GM12878 (cell line): ENCODE measurements around the gene DUSP12. TPM values are rescaled to one million over a fixed set of nuclear protein-coding genes. Genes with fewer than 3 reads are reported as not detected.
A peak's percentile ranks its signal among the peaks of the same experiment; 100 is the strongest.
"Not testable (repeated sequence)": the region's sequence is repeated elsewhere in the genome, so short reads cannot be mapped to it uniquely, and the experiment has no call there.

ENCODE experiments used
- ATAC-seq: fragments of 200-7000 bp; cut with Tn5 transposase; 3 replicates; pipeline ENCODE4 v1.9.1; 2020; ENCODE audit warnings: mild to moderate bottlenecking, moderate library complexity
- BruUV-seq: library from RNA; stranded (reverse); fragments of 400-500 nt; replicated peaks from 2 replicates; lab custom pipeline; 2021; lab: Mats Ljungman, UMichigan
- CTCF ChIA-PET: fragments of 300-600 bp; sonication (Branson Sonifier 250); formaldehyde crosslinking; extraction: SDS; loops from one replicate; lab custom pipeline; 2021; ENCODE audit warnings: inconsistent platforms; lab: Yijun Ruan, JAX
- POLR2A ChIA-PET: fragments of 350-600 bp; formaldehyde crosslinking; extraction: SDS; loops from one replicate; lab custom pipeline; 2021; ENCODE audit warnings: inconsistent platforms; lab: Charles Lee
- RAD21 ChIA-PET: fragments of 300-600 bp; sonication (Branson Sonifier 250); formaldehyde crosslinking; loops from one replicate; lab custom pipeline; 2023; ENCODE audit warnings: antibody characterized with exemption; ENCODE audit not compliant: unreplicated experiment; lab: Charles Lee
- SMC1A ChIA-PET: fragments of 300-600 bp; sonication (Branson Sonifier 250); formaldehyde crosslinking; loops from one replicate; lab custom pipeline; 2023; ENCODE audit not compliant: unreplicated experiment, uncharacterized antibody; lab: Charles Lee
- DNase-seq: peaks from one replicate; pipeline ENCODE4 v3.0.0-alpha.2; 2011; ENCODE audit warnings: low read depth, low spot score
- FAIRE-seq: peaks from 3 replicates; lab custom pipeline; 2011; peaks lifted over from hg19 to GRCh38; lab: Jason Lieb, UNC
- H2AFZ ChIP-seq: 2 replicates; pipeline ENCODE4 v1.6.0; 2011; ENCODE audit warnings: low read depth, low read length, control low read depth; ENCODE audit not compliant: control insufficient read depth
- H3K27ac ChIP-seq: 2 replicates; pipeline ENCODE4 v1.5.1; 2011; ENCODE audit warnings: control low read depth; ENCODE audit not compliant: control insufficient read depth, insufficient read depth
- H3K27me3 ChIP-seq, 2 experiments: replicated peaks in 1 of 2; 2 replicates each; pipeline versions ENCODE4 v1.6.0 to v1.6.1; 2011; ENCODE audit warnings: low read length in 1 of 2; ENCODE audit not compliant: control insufficient read depth in 2 of 2, insufficient read depth in 2 of 2
- H3K36me3 ChIP-seq, 2 experiments: 2 replicates each; pipeline ENCODE4 v1.5.1; 2011; ENCODE audit warnings: low read length in 1 of 2; ENCODE audit not compliant: control insufficient read depth in 2 of 2, insufficient read depth in 2 of 2
- H3K4me1 ChIP-seq: 2 replicates; pipeline ENCODE4 v1.6.1; 2011; ENCODE audit warnings: mild to moderate bottlenecking, low read length, moderate library complexity, mixed read lengths; ENCODE audit not compliant: control insufficient read depth, insufficient read depth
- H3K4me2 ChIP-seq: 2 replicates; pipeline ENCODE4 v1.6.0; 2011; ENCODE audit warnings: control low read depth; ENCODE audit not compliant: control insufficient read depth, insufficient read depth
- H3K4me3 ChIP-seq: fragments of 200-600 bp; sonication (generic); 2 replicates; pipeline ENCODE4 v1.5.1; 2016
- H3K79me2 ChIP-seq: 2 replicates; pipeline ENCODE4 v1.6.0; 2011; ENCODE audit warnings: low read length; ENCODE audit not compliant: control insufficient read depth, insufficient read depth
- H3K9ac ChIP-seq: 2 replicates; pipeline ENCODE4 v1.8.0; 2011; ENCODE audit warnings: low read length, control low read depth, mixed read lengths; ENCODE audit not compliant: control insufficient read depth, insufficient read depth
- H3K9me3 ChIP-seq: replicated peaks from 3 replicates; pipeline ENCODE4 v1.5.1; 2011; ENCODE audit warnings: mild to moderate bottlenecking, low read length; ENCODE audit not compliant: control insufficient read depth, insufficient read depth
- H4K20me1 ChIP-seq: 2 replicates; pipeline ENCODE4 v1.6.0; 2011; ENCODE audit not compliant: control insufficient read depth, insufficient read depth
- ETV6 ChIP-seq, 2 experiments: fragments of 450-650 bp in 1 of 2; IDR thresholded peaks in 1 of 2; conservative IDR thresholded peaks in 1 of 2; 2 replicates each; pipeline ENCODE4 v1.6.1; 2014; ENCODE audit warnings: antibody characterized with exemption in 1 of 2, borderline replicate concordance in 1 of 2, low read depth in 1 of 2, mild to moderate bottlenecking in 1 of 2, moderate library complexity in 1 of 2
- GATAD2B ChIP-seq: fragments of 450-650 bp; conservative IDR thresholded peaks from 2 replicates; pipeline ENCODE4 v1.6.1; 2017; ENCODE audit warnings: low read depth, mild to moderate bottlenecking, moderate library complexity
- JUND ChIP-seq: IDR thresholded peaks from 2 replicates; pipeline ENCODE4 v1.6.1; 2012; ENCODE audit warnings: low read depth, mild to moderate bottlenecking, low read length, improper control_type of control experiment, moderate library complexity
- MYB ChIP-seq: fragments of 150-350 bp; IDR thresholded peaks from 2 replicates; pipeline ENCODE4 v1.6.1; 2014; ENCODE audit warnings: mild to moderate bottlenecking, low read depth, low read length, borderline replicate concordance
- NR2C1 ChIP-seq: fragments of 450-650 bp; IDR thresholded peaks from 2 replicates; pipeline ENCODE4 v1.6.1; 2017; ENCODE audit warnings: antibody characterized with exemption, mild to moderate bottlenecking, moderate library complexity
- POLR2AphosphoS5 ChIP-seq: IDR thresholded peaks from 2 replicates; pipeline ENCODE4 v1.6.1; 2011; ENCODE audit warnings: mild to moderate bottlenecking, low read length, inconsistent platforms
- TCF3 ChIP-seq: IDR thresholded peaks from 2 replicates; pipeline ENCODE4 v1.6.1; 2012; ENCODE audit warnings: low read depth, mild to moderate bottlenecking, low read length, borderline replicate concordance; ENCODE audit not compliant: insufficient read depth
- YY1 ChIP-seq: IDR thresholded peaks from 2 replicates; pipeline ENCODE4 v1.6.1; 2011; ENCODE audit warnings: low read depth, mild to moderate bottlenecking, low read length
- WGBS: methylation state at CpG from one replicate; pipeline ENCODE4 v1.1.6; 2016; ENCODE audit warnings: low lambda C conversion rate; ENCODE audit not compliant: insufficient replicate concordance, insufficient coverage; ENCODE audit errors: missing lambda C conversion rate; 5-methylcytosine and 5-hydroxymethylcytosine counted together
- in situ Hi-C: fragments of 300-500 bp; cut with MboI; formaldehyde crosslinking; loops from 9 replicates; pipeline ENCODE4 v1.14.3; 2018; ENCODE audit warnings: mixed read lengths
- intact Hi-C: fragments of 100-400 bp; cut with micrococcal nuclease; formaldehyde crosslinking; loops from one replicate; pipeline ENCODE4 v1.14.2; 2022; ENCODE audit not compliant: unreplicated experiment
- polyA plus RNA-seq, 11 experiments: library from polyadenylated mRNA; depleted of rRNA in 4 of 11; unstranded in 6 of 11; stranded (reverse) in 5 of 11; fragments of >200 nt; fragmentation: Nextera tagmentation in 4 of 11; fragmentation: Illumina TruSeq in 1 of 11; extraction: Ambion mirVana in 4 of 11; extraction: Trizol in 1 of 11; gene quantifications; 1 replicate in 1 of 11; 2 replicates in 10 of 11; pipeline versions ENCODE4 v1.2.1 to v1.2.3, GENCODE V29; 2011 to 2016; ENCODE audit warnings: inconsistent platforms in 2 of 11, missing spikeins in 2 of 11, low read depth in 1 of 11
- total RNA-seq, 4 experiments: library from RNA; depleted of rRNA in 3 of 4; stranded (reverse); fragments of >200 nt in 3 of 4; fragmentation: Illumina TruSeq in 1 of 4; extraction: Trizol in 1 of 4; gene quantifications; 2 replicates each; pipeline versions ENCODE4 v1.2.1 to v1.2.3, GENCODE V29; 2013 to 2021
- TF ChIP-seq, protein P1 (sequence below): fragments of 450-650 bp; IDR thresholded peaks from 2 replicates; pipeline ENCODE4 v1.6.1; 2018; ENCODE audit warnings: borderline replicate concordance, mild to moderate bottlenecking; ENCODE audit not compliant: partially characterized antibody

The DUSP12 gene
- total and polyA plus RNA-seq, 10 of the 15 experiments (the other 5 are each of a cell fraction or from before 2014, with no cell fraction given) = 7.0 to 51.5 (median 35.4) TPM

GRCh38 chr1:161769673-161770045, 20.1 kb downstream of the DUSP12 start:
- peaks cover 17% of the 10 kb centered on the region for H3K4me1 ChIP-seq
- not testable (repeated sequence) for H3K9me3 ChIP-seq

DNA sequence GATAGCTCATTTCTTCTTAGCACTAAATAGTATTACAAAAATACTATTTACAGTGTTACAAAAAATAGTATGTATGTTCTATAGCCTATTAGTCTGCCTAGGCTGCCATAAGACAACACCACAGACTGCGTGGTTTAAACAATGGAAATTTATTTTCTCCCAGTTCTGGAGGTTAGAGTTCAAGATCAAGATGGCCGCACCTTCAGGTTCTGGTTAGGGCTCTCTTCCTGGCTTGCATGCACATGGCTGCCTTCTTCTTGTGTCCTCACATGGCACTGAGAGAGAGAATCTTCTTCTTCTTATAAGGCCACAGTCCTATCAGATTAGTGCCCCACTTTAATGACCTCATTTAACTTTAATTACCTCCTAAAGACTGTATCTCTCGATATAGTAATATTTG, 20.7 kb downstream of the DUSP12 start:
- Histone ChIP-seq H2AFZ (no peak overlapping the region), H3K4me2 (peak overlapping the region; percentile 83), H3K4me1 (peaks cover 17% of the 10 kb centered on the region), H3K4me3 (peak overlapping the region; percentile 28; the same call in 1 of the 2 replicates), H3K36me3 (no peaks in the 10 kb centered on the region), H3K27me3 (no peaks in the 10 kb centered on the region), H3K9me3 (no peaks in the 10 kb centered on the region), H3K9ac (no peak overlapping the region), H3K27ac (no peak overlapping the region), H4K20me1 (no peaks in the 10 kb centered on the region), H3K79me2 (peaks cover 95% of the 10 kb centered on the region)
- ATAC-seq = no peak
- intact Hi-C loops = no loop called here
- RAD21 ChIA-PET = no interaction called here
- CTCF ChIA-PET = interaction anchor here (1.1 to 1.3 kb wide), 2 partner anchors 14 to 22 kb away, joined by 3 to 6 read pairs; no protein-coding TSS in a partner anchor
- BruUV-seq = no TSS peak
- TF ChIP-seq NR2C1 (peak; percentile 23; the same call in 1 of the 2 replicates), GATAD2B (no peak), POLR2AphosphoS5 (no peak), TCF3 (no peak), ETV6 (conservative IDR thresholded peaks at IDR 0.05 in 1 of 2, IDR thresholded peaks at IDR 0.05 in 1 of 2; ENCODE audit: borderline replicate concordance in 1 of 2, low read depth in 1 of 2) (no peak), YY1 (peak; percentile 70), MYB (no peak), JUND (no peak)
- TF ChIP-seq, protein P1, sequence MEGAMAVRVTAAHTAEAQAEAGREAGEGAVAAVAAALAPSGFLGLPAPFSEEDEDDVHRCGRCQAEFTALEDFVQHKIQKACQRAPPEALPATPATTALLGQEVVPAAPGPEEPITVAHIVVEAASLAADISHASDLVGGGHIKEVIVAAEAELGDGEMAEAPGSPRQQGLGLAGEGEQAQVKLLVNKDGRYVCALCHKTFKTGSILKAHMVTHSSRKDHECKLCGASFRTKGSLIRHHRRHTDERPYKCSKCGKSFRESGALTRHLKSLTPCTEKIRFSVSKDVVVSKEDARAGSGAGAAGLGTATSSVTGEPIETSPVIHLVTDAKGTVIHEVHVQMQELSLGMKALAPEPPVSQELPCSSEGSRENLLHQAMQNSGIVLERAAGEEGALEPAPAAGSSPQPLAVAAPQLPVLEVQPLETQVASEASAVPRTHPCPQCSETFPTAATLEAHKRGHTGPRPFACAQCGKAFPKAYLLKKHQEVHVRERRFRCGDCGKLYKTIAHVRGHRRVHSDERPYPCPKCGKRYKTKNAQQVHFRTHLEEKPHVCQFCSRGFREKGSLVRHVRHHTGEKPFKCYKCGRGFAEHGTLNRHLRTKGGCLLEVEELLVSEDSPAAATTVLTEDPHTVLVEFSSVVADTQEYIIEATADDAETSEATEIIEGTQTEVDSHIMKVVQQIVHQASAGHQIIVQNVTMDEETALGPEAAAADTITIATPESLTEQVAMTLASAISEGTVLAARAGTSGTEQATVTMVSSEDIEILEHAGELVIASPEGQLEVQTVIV = no peak
- WGBS = 100% methylated on average over 3 of the region's 3 CpGs
- in situ Hi-C loops = no loop called here
- POLR2A ChIA-PET = no interaction called here
- no peak for FAIRE-seq
- DNase-seq = no peak
- SMC1A ChIA-PET = interaction anchor here (0.6 to 1.2 kb wide), 3 partner anchors 15 to 694 kb away, joined by 3 to 5 read pairs (median 3); no protein-coding TSS in a partner anchor

More at GRCh38 chr1:161769673-161770045, 20.1 kb downstream of the DUSP12 start:
- DNase-seq, H3K27me3 ChIP-seq, ATAC-seq, POLR2A ChIA-PET, H2AFZ ChIP-seq, H3K36me3 ChIP-seq, H4K20me1 ChIP-seq, BruUV-seq, intact Hi-C loops, H3K4me3 ChIP-seq, FAIRE-seq, RAD21 ChIA-PET, in situ Hi-C loops, H3K9ac ChIP-seq, H3K27ac ChIP-seq: not testable (repeated sequence)
- CTCF ChIA-PET = interaction anchor here (1.1 to 1.3 kb wide), 2 partner anchors 13 to 23 kb away, joined by 3 to 6 read pairs; no protein-coding TSS in a partner anchor
- SMC1A ChIA-PET = interaction anchor here (0.6 to 1.2 kb wide), 3 partner anchors 16 to 693 kb away, joined by 3 to 5 read pairs (median 4); partner anchors contain the start of gene DUSP12
- H3K4me2 ChIP-seq = peak overlapping the region; percentile 83; the same call in 1 of the 2 replicates
- peaks cover 91% of the 10 kb centered on the region for H3K79me2 ChIP-seq
- 97% methylated on average over 5 of the region's 5 CpGs for WGBS
